Hepatocyte (in vitro differentiated cells): ENCODE data around the gene OSBPL6. TPM values are rescaled to one million over a fixed set of nuclear protein-coding genes. Genes with fewer than 3 reads are reported as not detected.

ENCODE experiments used
- DNase-seq: peaks from one replicate; pipeline ENCODE4 v3.0.0-alpha.2; 2016; ENCODE audit warnings: low spot score
- H2AFZ ChIP-seq: fragments of 200-600 bp; sonication (generic); 2 replicates; pipeline ENCODE4 v1.6.0; 2016; ENCODE audit warnings: antibody characterized with exemption, mild to moderate bottlenecking
- H3K27ac ChIP-seq: fragments of 200-600 bp; sonication (generic); 2 replicates; pipeline ENCODE4 v1.5.1; 2016; ENCODE audit warnings: mild to moderate bottlenecking
- H3K27me3 ChIP-seq: fragments of 200-600 bp; sonication (generic); 2 replicates; pipeline ENCODE4 v1.6.1; 2016
- H3K36me3 ChIP-seq: fragments of 200-600 bp; sonication (generic); replicated peaks from 2 replicates; pipeline ENCODE4 v1.5.1; 2016; ENCODE audit warnings: low read depth; ENCODE audit not compliant: insufficient read depth
- H3K4me1 ChIP-seq: fragments of 200-600 bp; sonication (generic); 2 replicates; pipeline ENCODE4 v1.5.1; 2016; ENCODE audit warnings: mild to moderate bottlenecking, moderate library complexity; ENCODE audit not compliant: insufficient read depth
- H3K4me2 ChIP-seq: fragments of 200-600 bp; sonication (generic); 2 replicates; pipeline ENCODE4 v1.6.0; 2016
- H3K4me3 ChIP-seq: fragments of 200-600 bp; sonication (generic); 2 replicates; pipeline ENCODE4 v1.5.1; 2016; ENCODE audit warnings: mild to moderate bottlenecking
- H3K79me2 ChIP-seq: fragments of 200-600 bp; sonication (generic); 2 replicates; pipeline ENCODE4 v1.6.0; 2017; ENCODE audit warnings: mild to moderate bottlenecking
- H3K9me2 ChIP-seq: fragments of 200-600 bp; sonication (generic); replicated peaks from 2 replicates; pipeline ENCODE4 v1.6.0; 2017; ENCODE audit warnings: mild to moderate bottlenecking; ENCODE audit not compliant: insufficient read depth
- H3K9me3 ChIP-seq: fragments of 200-600 bp; sonication (generic); 2 replicates; pipeline ENCODE4 v1.5.1; 2016; ENCODE audit warnings: low read depth, mild to moderate bottlenecking
- H4K20me1 ChIP-seq: fragments of 200-600 bp; sonication (generic); 2 replicates; pipeline ENCODE4 v1.6.0; 2016; ENCODE audit warnings: mild to moderate bottlenecking; ENCODE audit not compliant: insufficient read depth, poor library complexity, severe bottlenecking
- EZH2 ChIP-seq: fragments of 200-600 bp; sonication (generic); IDR thresholded peaks from 2 replicates; pipeline ENCODE4 v1.6.1; 2016; ENCODE audit warnings: antibody characterized with exemption, mild to moderate bottlenecking, borderline replicate concordance
- EZH2phosphoT487 ChIP-seq: fragments of 200-600 bp; sonication (generic); IDR thresholded peaks from one replicate; pipeline ENCODE4 v1.6.1; 2018; ENCODE audit warnings: antibody characterized with exemption, mild to moderate bottlenecking, low read depth, moderate library complexity; ENCODE audit not compliant: unreplicated experiment, severe bottlenecking
- WGBS: methylation state at CpG from one replicate; pipeline ENCODE4 v1.1.6; 2016; ENCODE audit warnings: low lambda C conversion rate; ENCODE audit errors: missing lambda C conversion rate; 5-methylcytosine and 5-hydroxymethylcytosine counted together
- polyA plus RNA-seq: library from polyadenylated mRNA; unstranded; fragments of >200 nt; fragmentation: Nextera tagmentation; extraction: Ambion mirVana; gene quantifications from 2 replicates; pipeline ENCODE4 v1.2.1, GENCODE V29; 2016
- total RNA-seq: library from RNA; depleted of rRNA; stranded (reverse); fragments of >200 nt; gene quantifications from 2 replicates; pipeline ENCODE4 v1.2.3, GENCODE V29; 2014
- TF ChIP-seq, protein P1 (sequence below): fragments of 200-600 bp; sonication (generic); IDR thresholded peaks from 2 replicates; pipeline ENCODE4 v1.5.1; 2016; ENCODE audit warnings: antibody characterized with exemption, mild to moderate bottlenecking; ENCODE audit not compliant: poor library complexity

The OSBPL6 gene
- total and polyA plus RNA-seq, 2 experiments from 2014 or later: 2.5 to 3.0 TPM

DNA sequence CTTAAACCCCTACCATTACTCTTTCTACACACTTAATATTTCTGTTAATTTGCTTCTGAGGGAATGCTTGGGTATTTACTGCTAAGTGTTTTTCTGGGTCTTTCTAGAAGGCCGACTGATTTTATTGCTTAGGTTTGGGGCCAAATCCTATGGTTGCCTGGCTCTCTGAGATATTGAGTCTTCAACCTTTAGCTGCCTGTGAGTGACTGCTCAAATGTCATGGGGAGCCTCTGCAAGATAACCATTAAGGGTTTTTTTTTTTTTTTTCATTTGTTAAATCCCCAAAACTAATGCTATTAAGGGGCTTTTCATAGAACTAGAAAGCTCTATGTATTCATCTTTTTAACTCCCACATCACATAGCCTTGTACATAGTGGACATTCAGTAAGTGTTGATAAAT lies 5.0 kb downstream of the OSBPL6 start:
- no peaks in the 10 kb centered on the region for H3K36me3 ChIP-seq
- H4K20me1 ChIP-seq: no peaks in the 10 kb centered on the region
- no peak overlapping the region for H2AFZ ChIP-seq
- H3K4me2 ChIP-seq: no peak overlapping the region
- no peak overlapping the region for H3K4me3 ChIP-seq
- H3K9me2 ChIP-seq: no peaks in the 10 kb centered on the region
- peaks cover 16% of the 10 kb centered on the region for H3K27me3 ChIP-seq
- 74% methylated on average over 1 of the region's 1 CpG for WGBS
- no peak for DNase-seq
- no peaks in the 10 kb centered on the region for H3K79me2 ChIP-seq
- H3K27ac ChIP-seq: no peak overlapping the region
- TF ChIP-seq EZH2 (no peak), EZH2phosphoT487 (no peak)
- TF ChIP-seq, protein P1, sequence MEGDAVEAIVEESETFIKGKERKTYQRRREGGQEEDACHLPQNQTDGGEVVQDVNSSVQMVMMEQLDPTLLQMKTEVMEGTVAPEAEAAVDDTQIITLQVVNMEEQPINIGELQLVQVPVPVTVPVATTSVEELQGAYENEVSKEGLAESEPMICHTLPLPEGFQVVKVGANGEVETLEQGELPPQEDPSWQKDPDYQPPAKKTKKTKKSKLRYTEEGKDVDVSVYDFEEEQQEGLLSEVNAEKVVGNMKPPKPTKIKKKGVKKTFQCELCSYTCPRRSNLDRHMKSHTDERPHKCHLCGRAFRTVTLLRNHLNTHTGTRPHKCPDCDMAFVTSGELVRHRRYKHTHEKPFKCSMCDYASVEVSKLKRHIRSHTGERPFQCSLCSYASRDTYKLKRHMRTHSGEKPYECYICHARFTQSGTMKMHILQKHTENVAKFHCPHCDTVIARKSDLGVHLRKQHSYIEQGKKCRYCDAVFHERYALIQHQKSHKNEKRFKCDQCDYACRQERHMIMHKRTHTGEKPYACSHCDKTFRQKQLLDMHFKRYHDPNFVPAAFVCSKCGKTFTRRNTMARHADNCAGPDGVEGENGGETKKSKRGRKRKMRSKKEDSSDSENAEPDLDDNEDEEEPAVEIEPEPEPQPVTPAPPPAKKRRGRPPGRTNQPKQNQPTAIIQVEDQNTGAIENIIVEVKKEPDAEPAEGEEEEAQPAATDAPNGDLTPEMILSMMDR: no peak
- no peaks in the 10 kb centered on the region for H3K9me3 ChIP-seq
- H3K4me1 ChIP-seq: no peaks in the 10 kb centered on the region

DNA sequence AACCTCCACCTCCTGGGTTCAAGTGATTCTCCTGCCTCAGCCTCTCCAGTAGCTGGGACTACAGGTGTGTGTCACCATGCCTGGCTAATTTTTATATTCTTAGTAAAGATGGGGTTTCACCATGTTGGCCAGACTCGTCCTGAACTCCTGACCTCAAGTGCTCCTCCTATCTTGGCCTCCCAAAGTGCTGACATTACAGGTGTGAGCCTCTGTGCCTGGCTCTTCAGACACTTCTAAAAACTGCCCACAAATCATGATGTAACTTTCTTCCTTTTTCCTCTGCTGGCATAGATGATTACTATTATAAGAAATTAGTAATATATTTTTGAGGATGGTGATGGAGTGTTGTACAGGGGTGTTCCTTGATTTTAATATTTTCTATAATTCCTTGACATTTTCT lies 6.0 kb downstream of the OSBPL6 start:
- Histone ChIP-seq H2AFZ (no peak overlapping the region), H3K27ac (no peak overlapping the region), H3K4me2 (no peak overlapping the region), H3K27me3 (peaks cover 16% of the 10 kb centered on the region), H3K79me2 (no peaks in the 10 kb centered on the region), H3K36me3 (no peaks in the 10 kb centered on the region), H3K4me1 (no peaks in the 10 kb centered on the region), H4K20me1 (no peaks in the 10 kb centered on the region), H3K4me3 (no peak overlapping the region), H3K9me3 (no peaks in the 10 kb centered on the region), H3K9me2 (no peaks in the 10 kb centered on the region)
- no peak for TF ChIP-seq EZH2phosphoT487
- TF ChIP-seq, protein P1: no peak
- no peak for TF ChIP-seq EZH2
- DNase-seq: no peak
- WGBS: 93% methylated on average over 1 of the region's 1 CpG

DNA sequence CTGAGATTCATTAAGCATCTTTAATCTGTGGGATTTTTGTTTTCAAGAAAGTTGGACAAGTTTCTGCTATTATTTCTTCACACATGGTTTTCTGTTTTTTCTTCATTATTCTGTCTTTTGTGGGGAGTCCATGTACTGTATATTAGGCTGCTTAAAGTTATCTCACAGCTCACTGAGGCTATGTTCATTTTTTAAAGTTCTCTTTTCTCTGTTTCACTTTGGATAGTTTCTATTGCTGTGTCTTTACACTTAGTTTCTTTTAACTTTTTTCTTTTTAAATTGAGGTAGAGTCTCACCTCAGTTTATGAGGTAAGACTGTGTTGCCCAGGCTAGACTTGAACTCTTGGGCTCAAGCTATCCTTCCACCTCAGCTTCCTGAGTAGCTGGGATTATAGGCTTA lies 8.6 kb downstream of the OSBPL6 start:
- Histone ChIP-seq H3K4me1 (no peaks in the 10 kb centered on the region), H3K9me3 (no peaks in the 10 kb centered on the region), H4K20me1 (no peaks in the 10 kb centered on the region), H3K4me2 (no peak overlapping the region), H3K79me2 (no peaks in the 10 kb centered on the region), H3K27ac (no peak overlapping the region), H3K27me3 (peaks cover under 1% of the 10 kb centered on the region), H2AFZ (no peak overlapping the region), H3K9me2 (no peaks in the 10 kb centered on the region), H3K36me3 (no peaks in the 10 kb centered on the region), H3K4me3 (no peak overlapping the region)
- no peak for DNase-seq
- TF ChIP-seq EZH2 (no peak), EZH2phosphoT487 (no peak)
- TF ChIP-seq, protein P1: no peak

DNA sequence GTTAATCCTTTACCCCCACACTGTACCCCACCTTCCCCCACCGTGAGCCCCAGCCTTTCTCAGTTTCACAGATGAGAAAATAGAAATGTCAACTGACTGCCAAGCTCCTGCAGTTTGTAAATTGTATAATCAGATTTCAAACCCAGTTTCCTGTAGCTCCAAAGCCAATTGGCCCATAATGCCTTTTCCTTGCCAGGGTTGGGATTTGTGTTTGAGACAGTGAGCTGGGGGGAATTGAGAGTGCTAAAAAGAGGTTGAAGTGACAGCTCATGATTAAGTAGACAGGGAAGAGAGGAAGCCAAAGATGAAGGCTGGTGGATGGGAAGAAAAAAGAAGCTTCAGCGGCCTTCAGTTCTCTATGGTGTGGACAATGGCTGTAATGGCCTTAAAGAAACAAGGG lies 10.7 kb downstream of the OSBPL6 start:
- H3K9me2 ChIP-seq: no peaks in the 10 kb centered on the region
- WGBS: 61% methylated on average over 2 of the region's 2 CpGs
- H4K20me1 ChIP-seq: no peaks in the 10 kb centered on the region
- H3K27me3 ChIP-seq: no peaks in the 10 kb centered on the region
- H3K27ac ChIP-seq: no peak overlapping the region
- no peaks in the 10 kb centered on the region for H3K4me1 ChIP-seq
- no peaks in the 10 kb centered on the region for H3K36me3 ChIP-seq
- H2AFZ ChIP-seq: no peak overlapping the region
- DNase-seq: no peak
- H3K79me2 ChIP-seq: no peaks in the 10 kb centered on the region
- no peaks in the 10 kb centered on the region for H3K9me3 ChIP-seq
- H3K4me3 ChIP-seq: no peak overlapping the region
- TF ChIP-seq EZH2: no peak
- no peak for TF ChIP-seq EZH2phosphoT487
- TF ChIP-seq, protein P1: no peak
- no peak overlapping the region for H3K4me2 ChIP-seq
